ENCODE data around the gene ERG. TPM values are rescaled to one million over a fixed set of nuclear protein-coding genes. Genes with fewer than 3 reads are reported as not detected.

The ERG gene
- total and polyA plus RNA-seq, 2 of the 13 experiments (the other 11 are each of a cell fraction or from before 2014, with no cell fraction given): not detected

- TF ChIP-seq AFF4 (CRISPR knock-in tag; IDR thresholded peaks at IDR 0.05): no peak
- TF ChIP-seq ZFX (CRISPR knock-in tag; IDR thresholded peaks at IDR 0.05; ENCODE audit: low read depth): no peak
- TF ChIP-seq ZNF30 (CRISPR knock-in tag; IDR thresholded peaks at IDR 0.05): no peak
- TF ChIP-seq RBM22 (optimal IDR thresholded peaks at IDR 0.05; ENCODE audit: low read length): no peak
- no peak for TF ChIP-seq FOXP1 (IDR thresholded peaks at IDR 0.05)
- no peak for TF ChIP-seq FOXP1 (CRISPR knock-in tag; IDR thresholded peaks at IDR 0.05)
- TF ChIP-seq NFKB2 (CRISPR knock-in tag; IDR thresholded peaks at IDR 0.05; ENCODE audit: borderline replicate concordance): no peak
- no peak for TF ChIP-seq ZBTB44 (CRISPR knock-in tag; IDR thresholded peaks at IDR 0.05)
- TF ChIP-seq ZNF83 (CRISPR knock-in tag; IDR thresholded peaks at IDR 0.05; ENCODE audit: borderline replicate concordance): no peak
Observed at GRCh38 chr21:38355353-38355752, 142.9 kb downstream of the ERG start (continued).

All from HepG2 (cell line).